H1 (cell line): ENCODE data around the gene DKK3. TPM values are rescaled to one million over a fixed set of nuclear protein-coding genes. Genes with fewer than 3 reads are reported as not detected.

Experiments
- CTCF ChIA-PET: fragments of 300-600 bp; sonication (Branson Sonifier 250); formaldehyde crosslinking; loops from one replicate; lab custom pipeline; 2021; ENCODE audit not compliant: partially characterized antibody; lab: Charles Lee
- POLR2A ChIA-PET: fragments of 300-600 bp; sonication (Branson Sonifier 250); formaldehyde crosslinking; loops from one replicate; lab custom pipeline; 2021; ENCODE audit warnings: inconsistent platforms; ENCODE audit not compliant: partially characterized antibody; lab: Charles Lee
- DNase-seq, 2 experiments: peaks; one replicate each; pipeline versions ENCODE4 v3.0.0 to v3.0.0-alpha.2; 2010 to 2022; ENCODE audit warnings: low spot score in 2 of 2, low read depth in 1 of 2, mixed read lengths in 1 of 2
- FAIRE-seq: peaks from 2 replicates; lab custom pipeline; 2011; peaks lifted over from hg19 to GRCh38; lab: Jason Lieb, UNC
- H2AFZ ChIP-seq: 2 replicates; pipeline ENCODE4 v1.8.1; 2012; ENCODE audit warnings: low read length, inconsistent platforms
- H2AK5ac ChIP-seq: 2 replicates; pipeline ENCODE4 v1.6.1; 2013; ENCODE audit warnings: low read depth, low read length
- H2BK120ac ChIP-seq: replicated peaks from 2 replicates; pipeline ENCODE3; 2013; ENCODE audit warnings: low read depth, low read length, inconsistent platforms
- H2BK12ac ChIP-seq: 2 replicates; pipeline ENCODE4 v1.6.1; 2013; ENCODE audit warnings: low read depth, low read length
- H2BK15ac ChIP-seq: 2 replicates; pipeline ENCODE4 v1.6.1; 2013; ENCODE audit warnings: low read length
- H2BK20ac ChIP-seq: 2 replicates; pipeline ENCODE4 v1.6.1; 2013; ENCODE audit warnings: low read length
- H2BK5ac ChIP-seq: 2 replicates; pipeline ENCODE4 v1.6.1; 2013; ENCODE audit warnings: low read depth, low read length
- H3K14ac ChIP-seq: 2 replicates; pipeline ENCODE4 v1.6.1; 2013; ENCODE audit warnings: inconsistent platforms; ENCODE audit not compliant: insufficient read length
- H3K18ac ChIP-seq: 2 replicates; pipeline ENCODE4 v1.6.1; 2013; ENCODE audit warnings: low read length; ENCODE audit errors: extremely low read depth
- H3K23ac ChIP-seq: 2 replicates; pipeline ENCODE4 v1.6.1; 2013; ENCODE audit warnings: inconsistent platforms; ENCODE audit not compliant: insufficient read length
- H3K23me2 ChIP-seq: 2 replicates; pipeline ENCODE4 v1.6.1; 2013; ENCODE audit warnings: low read depth, low read length
- H3K27ac ChIP-seq: 2 replicates; pipeline ENCODE4 v1.6.1; 2011; ENCODE audit warnings: low read depth, low read length, inconsistent platforms
- H3K27me3 ChIP-seq, 4 experiments: replicated peaks in 1 of 4; 1 replicate in 1 of 4; 2 replicates in 3 of 4; pipeline versions ENCODE4 v1.6.1 to v1.8.1; 2011 to 2013; ENCODE audit warnings: low read length in 3 of 4, mild to moderate bottlenecking in 3 of 4, inconsistent platforms in 2 of 4, mixed read lengths in 2 of 4, moderate library complexity in 1 of 4; ENCODE audit not compliant: control insufficient read depth in 3 of 4, insufficient read depth in 3 of 4; ENCODE audit errors: extremely low read depth in 1 of 4
- H3K36me3 ChIP-seq, 4 experiments: 2 replicates each; pipeline versions ENCODE4 v1.6.1 to v1.8.1; 2011 to 2013; ENCODE audit warnings: mild to moderate bottlenecking in 4 of 4, low read length in 3 of 4, moderate library complexity in 2 of 4, control low read depth in 1 of 4, inconsistent platforms in 1 of 4; ENCODE audit not compliant: insufficient read depth in 4 of 4, control insufficient read depth in 2 of 4
- H3K4ac ChIP-seq: replicated peaks from 2 replicates; pipeline ENCODE3; 2013; ENCODE audit warnings: low read length, low read depth, mixed read lengths, inconsistent platforms; ENCODE audit not compliant: insufficient read length
- H3K4me1 ChIP-seq, 4 experiments: replicated peaks in 1 of 4; 1 replicate in 1 of 4; 2 replicates in 3 of 4; pipeline versions ENCODE4 v1.6.1 to v1.8.1; 2011 to 2013; ENCODE audit warnings: low read length in 3 of 4, inconsistent platforms in 2 of 4, mixed read lengths in 1 of 4; ENCODE audit not compliant: insufficient read depth in 4 of 4, control insufficient read depth in 3 of 4
- H3K4me2 ChIP-seq, 2 experiments: 2 replicates each; pipeline versions ENCODE4 v1.6.1 to v1.8.1; 2011 to 2013; ENCODE audit warnings: low read depth in 2 of 2, low read length in 2 of 2, control low read depth in 1 of 2, inconsistent platforms in 1 of 2, mild to moderate bottlenecking in 1 of 2; ENCODE audit not compliant: insufficient read depth in 1 of 2
- H3K4me3 ChIP-seq, 4 experiments: fragments of 200-600, 300-600 bp in 1 of 4; sonication (generic), shearing (Covaris generic), sonication (Bioruptor Twin) in 1 of 4; 2 replicates each; pipeline versions ENCODE4 v1.5.1 to v1.8.1; 2011 to 2016; ENCODE audit warnings: low read length in 4 of 4, low read depth in 3 of 4, control low read depth in 2 of 4, inconsistent platforms in 2 of 4, mild to moderate bottlenecking in 2 of 4, mixed read lengths in 1 of 4, moderate library complexity in 1 of 4; ENCODE audit not compliant: insufficient read depth in 2 of 4; ENCODE audit errors: extremely low read depth in 1 of 4
- H3K56ac ChIP-seq: replicated peaks from 2 replicates; pipeline ENCODE3; 2013; ENCODE audit warnings: low read depth, mild to moderate bottlenecking, mixed read lengths, low read length, inconsistent platforms; ENCODE audit not compliant: insufficient read length
- H3K79me1 ChIP-seq: 2 replicates; pipeline ENCODE4 v1.6.1; 2013; ENCODE audit warnings: low read depth, low read length, control low read depth
- H3K79me2 ChIP-seq, 2 experiments: 2 replicates each; pipeline versions ENCODE4 v1.6.1 to v1.8.1; 2012 to 2013; ENCODE audit warnings: low read length in 2 of 2, mild to moderate bottlenecking in 2 of 2, inconsistent platforms in 1 of 2; ENCODE audit not compliant: insufficient read depth in 2 of 2, control insufficient read depth in 1 of 2
- H3K9ac ChIP-seq, 4 experiments: replicated peaks in 1 of 4; 1 replicate in 1 of 4; 2 replicates in 3 of 4; pipeline versions ENCODE4 v1.6.1 to v1.8.1; 2011 to 2013; ENCODE audit warnings: low read depth in 3 of 4, low read length in 3 of 4, control low read depth in 2 of 4, mild to moderate bottlenecking in 2 of 4, moderate library complexity in 2 of 4, inconsistent platforms in 1 of 4; ENCODE audit errors: extremely low read depth in 1 of 4
- H3K9me3 ChIP-seq, 2 experiments: 2 replicates each; pipeline versions ENCODE4 v1.6.1 to v1.8.1; 2012 to 2013; ENCODE audit warnings: mild to moderate bottlenecking in 2 of 2, moderate library complexity in 2 of 2, control low read depth in 1 of 2, inconsistent platforms in 1 of 2, low read depth in 1 of 2, low read length in 1 of 2, mixed read lengths in 1 of 2; ENCODE audit not compliant: insufficient read depth in 2 of 2
- H4K20me1 ChIP-seq, 2 experiments: replicated peaks in 1 of 2; 2 replicates each; pipeline versions ENCODE3 to v1.8.1; 2011 to 2013; ENCODE audit warnings: inconsistent platforms in 2 of 2, low read length in 2 of 2, mild to moderate bottlenecking in 1 of 2; ENCODE audit not compliant: insufficient read depth in 2 of 2, control insufficient read depth in 1 of 2
- H4K5ac ChIP-seq: 2 replicates; pipeline ENCODE4 v1.6.1; 2013; ENCODE audit warnings: low read length, low read depth, mixed read lengths, inconsistent platforms; ENCODE audit not compliant: insufficient read length
- H4K8ac ChIP-seq: 2 replicates; pipeline ENCODE4 v1.8.0; 2013; ENCODE audit warnings: mild to moderate bottlenecking, moderate library complexity, low read length, inconsistent platforms; ENCODE audit not compliant: insufficient read depth; ENCODE audit errors: extremely low read depth
- H4K91ac ChIP-seq: replicated peaks from 2 replicates; pipeline ENCODE3; 2013; ENCODE audit warnings: low read length, mixed read lengths, inconsistent platforms; ENCODE audit not compliant: insufficient read length
- ATF2 ChIP-seq: IDR thresholded peaks from 2 replicates; pipeline ENCODE4 v1.6.1; 2012; ENCODE audit warnings: low read length, inconsistent platforms
- BACH1 ChIP-seq: IDR thresholded peaks from 2 replicates; pipeline ENCODE4 v1.6.1; 2012; ENCODE audit warnings: low read length, improper control_type of control experiment
- BRCA1 ChIP-seq: IDR thresholded peaks from 2 replicates; pipeline ENCODE4 v1.6.1; 2012; ENCODE audit warnings: low read depth, low read length, improper control_type of control experiment
- FOSL1 ChIP-seq: IDR thresholded peaks from 2 replicates; pipeline ENCODE4 v1.6.1; 2011; ENCODE audit warnings: mild to moderate bottlenecking, low read depth, low read length, moderate library complexity; ENCODE audit not compliant: insufficient read depth
- GABPA ChIP-seq: IDR thresholded peaks from 2 replicates; pipeline ENCODE4 v1.6.1; 2011; ENCODE audit warnings: mild to moderate bottlenecking, low read length, moderate library complexity, borderline replicate concordance; ENCODE audit not compliant: insufficient read depth
- HDAC2 ChIP-seq, 2 experiments: fragments of 300-600 bp in 1 of 2; sonication (generic) in 1 of 2; IDR thresholded peaks; 2 replicates each; pipeline ENCODE4 v1.6.1; 2011 to 2012; ENCODE audit warnings: low read depth in 2 of 2, low read length in 2 of 2, mild to moderate bottlenecking in 2 of 2, moderate library complexity in 2 of 2, borderline replicate concordance in 1 of 2, inconsistent platforms in 1 of 2
- KDM1A ChIP-seq: fragments of 200-600, 300-600 bp; sonication (generic); IDR thresholded peaks from 2 replicates; pipeline ENCODE4 v1.7.1; 2016; ENCODE audit warnings: mild to moderate bottlenecking, low read length, borderline replicate concordance
- MAFK ChIP-seq: IDR thresholded peaks from 2 replicates; pipeline ENCODE4 v1.6.1; 2012; ENCODE audit warnings: low read depth, mild to moderate bottlenecking, improper control_type of control experiment, low read length
- PHF8 ChIP-seq: fragments of 200-600 bp; sonication (generic); conservative IDR thresholded peaks from 2 replicates; pipeline ENCODE4 v1.7.1; 2012; ENCODE audit warnings: low read depth, mild to moderate bottlenecking, inconsistent platforms, low read length, moderate library complexity
- RBBP5 ChIP-seq: IDR thresholded peaks from 2 replicates; pipeline ENCODE4 v1.7.1; 2012; ENCODE audit warnings: low read depth, mild to moderate bottlenecking, inconsistent platforms, low read length, moderate library complexity, borderline replicate concordance
- TEAD4 ChIP-seq: IDR thresholded peaks from 2 replicates; pipeline ENCODE4 v1.6.1; 2012; ENCODE audit warnings: low read depth, low read length, inconsistent platforms, mixed read lengths
- YY1 ChIP-seq: IDR thresholded peaks from 2 replicates; pipeline ENCODE4 v1.6.1; 2011; ENCODE audit warnings: low read depth, mild to moderate bottlenecking, low read length
- WGBS, 2 experiments: shearing (Covaris generic) in 1 of 2; methylation state at CpG; one replicate each; pipeline versions ENCODE4 v1.1.6 to v1.1.7; 2013 to 2015; ENCODE audit warnings: low lambda C conversion rate in 2 of 2, mixed read lengths in 2 of 2, inconsistent platforms in 1 of 2, low coverage in 1 of 2, missing lambda C conversion rate in 1 of 2; ENCODE audit not compliant: insufficient replicate concordance in 2 of 2, insufficient coverage in 1 of 2, insufficient read length in 1 of 2; ENCODE audit errors: extremely low coverage in 1 of 2, missing lambda C conversion rate in 1 of 2; 5-methylcytosine and 5-hydroxymethylcytosine counted together
- polyA plus RNA-seq, 7 experiments: library from polyadenylated mRNA; depleted of rRNA in 3 of 7; stranded (reverse) in 5 of 7; unstranded in 2 of 7; fragments of >200 nt in 5 of 7; fragments of 200-250 nt in 2 of 7; gene quantifications; 1 replicate in 5 of 7; 2 replicates in 1 of 7; 4 replicates in 1 of 7; pipeline versions ENCODE4 v1.2.1 to v1.2.3, GENCODE V29; 2011 to 2013; ENCODE audit warnings: missing spikeins in 2 of 7, mixed read lengths in 2 of 7
- total RNA-seq: library from RNA; stranded (reverse); fragmentation: NEBNext Ultra II Directional; extraction: Animal tissue kit (Norgen Biotek cat#: 25700); gene quantifications from 2 replicates; pipeline ENCODE4 v1.2.1, GENCODE V29; 2021

DKK3 gene
- total and polyA plus RNA-seq, 2 of the 8 experiments (the other 6 are each of a cell fraction or from before 2014, with no cell fraction given), result 30.0 to 40.1 TPM

GRCh38 chr11:11988099-11988651, 20.3 kb downstream of the DKK3 start:
- H3K36me3 ChIP-seq, result no peaks in the 10 kb centered on the region
- H2BK12ac ChIP-seq, result no peak overlapping the region
- H2BK15ac ChIP-seq, result no peak overlapping the region
- H3K14ac ChIP-seq, result no peak overlapping the region
- no peaks in the 10 kb centered on the region for H3K79me2 ChIP-seq
- no peaks in the 10 kb centered on the region for H3K79me1 ChIP-seq
- no peaks in the 10 kb centered on the region for H3K9me3 ChIP-seq
- no peaks in the 10 kb centered on the region for H3K23me2 ChIP-seq
- no peak overlapping the region for H2BK5ac ChIP-seq
- H3K9ac ChIP-seq, result no peak overlapping the region
- 88% methylated on average over 7 of the region's 7 CpGs; no CpG with 5 or more reads in 1 of the 2 experiments for WGBS, 2 experiments
- no peak overlapping the region for H4K5ac ChIP-seq
- H3K4me2 ChIP-seq, result no peak overlapping the region
- H2BK20ac ChIP-seq, result no peak overlapping the region
- no peak overlapping the region for H3K56ac ChIP-seq
- H3K4me3 ChIP-seq, result no peak overlapping the region
- POLR2A ChIA-PET, result no interaction called here
- H3K18ac ChIP-seq, result no peak overlapping the region
- no peak overlapping the region for H3K23ac ChIP-seq
- H3K4ac ChIP-seq, result no peak overlapping the region
- no peak overlapping the region for H4K8ac ChIP-seq
- no peak for DNase-seq
- peaks cover 0 to 7% (median 1%) of the 10 kb centered on the region in 4 experiments; a peak in 3 of 7 replicates for H3K4me1 ChIP-seq
- H2BK120ac ChIP-seq, result no peak overlapping the region
- no peaks in the 10 kb centered on the region for H3K27me3 ChIP-seq
- no peak overlapping the region for H2AFZ ChIP-seq
- CTCF ChIA-PET, result interaction anchor here (0.6 to 2.8 kb wide), 15 partner anchors 12 to 98 kb away, joined by 3 to 15 read pairs (median 4); no protein-coding TSS in a partner anchor
- H4K20me1 ChIP-seq, result no peaks in the 10 kb centered on the region
- no peak overlapping the region for H3K27ac ChIP-seq
- no peak for FAIRE-seq
- no peak overlapping the region for H4K91ac ChIP-seq
- no peak overlapping the region for H2AK5ac ChIP-seq
- TF ChIP-seq PHF8 (no peak), FOSL1 (no peak), BACH1 (no peak), RBBP5 (no peak), MAFK (no peak), TEAD4 (no peak), YY1 (no peak), KDM1A (no peak), ATF2 (no peak), GABPA (no peak), HDAC2 (IDR thresholded peaks at IDR 0.05; ENCODE audit: borderline replicate concordance in 1 of 2, low read depth in 2 of 2, low read length in 2 of 2) (no peak), BRCA1 (no peak)
